ENCODE data around the gene RPS10. TPM values are rescaled to one million over a fixed set of nuclear protein-coding genes. Genes with fewer than 3 reads are reported as not detected.

Gene RPS10
- total and polyA plus RNA-seq, 2 donors (not counting 1 experiment from before 2014, with no cell fraction given): 1,649 to 2,883 TPM

- Histone ChIP-seq H3K79me2 (ENCODE audit: control insufficient read depth, insufficient read depth, low read length) (no peaks in the 10 kb centered on the region), H3K4me2 (ENCODE audit: extremely low read depth, insufficient read depth, low read length) (no peak overlapping the region), H2AFZ (ENCODE audit: low read length) (no peak overlapping the region), H3K27ac (ENCODE audit: insufficient read depth, low read length) (no peak overlapping the region), H3K4me3 (replicated peaks in 1 of 4; ENCODE audit: control extremely low read depth in 1 of 4, insufficient read depth in 1 of 4, low read depth in 3 of 4, low read length in 4 of 4) (no peak overlapping the region), H3K4me1 (ENCODE audit: control insufficient read depth, extremely low read depth, insufficient read depth, low read length) (peaks cover 2% of the 10 kb centered on the region), H3K27me3 (ENCODE audit: control insufficient read depth, insufficient read depth, low read length) (peaks cover 3% of the 10 kb centered on the region), H3K36me3 (ENCODE audit: control insufficient read depth, insufficient read depth, low read length) (no peaks in the 10 kb centered on the region), H4K20me1 (ENCODE audit: control insufficient read depth, extremely low read depth, insufficient read depth, low read length) (no peaks in the 10 kb centered on the region), H3K9me3 (ENCODE audit: control insufficient read depth, insufficient read depth, low read depth, low read length) (no peaks in the 10 kb centered on the region), H3K9ac (ENCODE audit: insufficient read depth, low read length) (no peak overlapping the region)
- no peak for DNase-seq (ENCODE audit: low read depth in 2 of 2)
- TF ChIP-seq, protein P1, sequence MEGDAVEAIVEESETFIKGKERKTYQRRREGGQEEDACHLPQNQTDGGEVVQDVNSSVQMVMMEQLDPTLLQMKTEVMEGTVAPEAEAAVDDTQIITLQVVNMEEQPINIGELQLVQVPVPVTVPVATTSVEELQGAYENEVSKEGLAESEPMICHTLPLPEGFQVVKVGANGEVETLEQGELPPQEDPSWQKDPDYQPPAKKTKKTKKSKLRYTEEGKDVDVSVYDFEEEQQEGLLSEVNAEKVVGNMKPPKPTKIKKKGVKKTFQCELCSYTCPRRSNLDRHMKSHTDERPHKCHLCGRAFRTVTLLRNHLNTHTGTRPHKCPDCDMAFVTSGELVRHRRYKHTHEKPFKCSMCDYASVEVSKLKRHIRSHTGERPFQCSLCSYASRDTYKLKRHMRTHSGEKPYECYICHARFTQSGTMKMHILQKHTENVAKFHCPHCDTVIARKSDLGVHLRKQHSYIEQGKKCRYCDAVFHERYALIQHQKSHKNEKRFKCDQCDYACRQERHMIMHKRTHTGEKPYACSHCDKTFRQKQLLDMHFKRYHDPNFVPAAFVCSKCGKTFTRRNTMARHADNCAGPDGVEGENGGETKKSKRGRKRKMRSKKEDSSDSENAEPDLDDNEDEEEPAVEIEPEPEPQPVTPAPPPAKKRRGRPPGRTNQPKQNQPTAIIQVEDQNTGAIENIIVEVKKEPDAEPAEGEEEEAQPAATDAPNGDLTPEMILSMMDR (conservative IDR thresholded peaks at IDR 0.05 in 1 of 2, IDR thresholded peaks at IDR 0.05 in 1 of 2; ENCODE audit: low read depth in 1 of 2, low read length in 2 of 2): no peak
- TF ChIP-seq EZH2 (IDR thresholded peaks at IDR 0.05; ENCODE audit: low read length, missing control alignments): no peak
Measured at GRCh38 chr6:34457742-34458735, 32.2 kb upstream of the RPS10 start.

- TF ChIP-seq EZH2 (IDR thresholded peaks at IDR 0.05; ENCODE audit: low read length, missing control alignments): no peak
- TF ChIP-seq, protein P1 (conservative IDR thresholded peaks at IDR 0.05 in 1 of 2, IDR thresholded peaks at IDR 0.05 in 1 of 2; ENCODE audit: low read depth in 1 of 2, low read length in 2 of 2): no peak
- Histone ChIP-seq H3K4me3 (replicated peaks in 1 of 4; ENCODE audit: control extremely low read depth in 1 of 4, insufficient read depth in 1 of 4, low read depth in 3 of 4, low read length in 4 of 4) (no peak overlapping the region), H3K9ac (ENCODE audit: insufficient read depth, low read length) (no peak overlapping the region), H3K27me3 (ENCODE audit: control insufficient read depth, insufficient read depth, low read length) (peaks cover under 1% of the 10 kb centered on the region), H4K20me1 (ENCODE audit: control insufficient read depth, extremely low read depth, insufficient read depth, low read length) (no peaks in the 10 kb centered on the region), H2AFZ (ENCODE audit: low read length) (no peak overlapping the region), H3K4me1 (ENCODE audit: control insufficient read depth, extremely low read depth, insufficient read depth, low read length) (no peaks in the 10 kb centered on the region), H3K79me2 (ENCODE audit: control insufficient read depth, insufficient read depth, low read length) (no peaks in the 10 kb centered on the region), H3K27ac (ENCODE audit: insufficient read depth, low read length) (no peak overlapping the region), H3K4me2 (ENCODE audit: extremely low read depth, insufficient read depth, low read length) (no peak overlapping the region), H3K36me3 (ENCODE audit: control insufficient read depth, insufficient read depth, low read length) (no peaks in the 10 kb centered on the region), H3K9me3 (ENCODE audit: control insufficient read depth, insufficient read depth, low read depth, low read length) (no peaks in the 10 kb centered on the region)
- DNase-seq (ENCODE audit: low read depth in 2 of 2): no peak
Measured at GRCh38 chr6:34457382-34457741, 31.5 kb upstream of the RPS10 start.

DNA sequence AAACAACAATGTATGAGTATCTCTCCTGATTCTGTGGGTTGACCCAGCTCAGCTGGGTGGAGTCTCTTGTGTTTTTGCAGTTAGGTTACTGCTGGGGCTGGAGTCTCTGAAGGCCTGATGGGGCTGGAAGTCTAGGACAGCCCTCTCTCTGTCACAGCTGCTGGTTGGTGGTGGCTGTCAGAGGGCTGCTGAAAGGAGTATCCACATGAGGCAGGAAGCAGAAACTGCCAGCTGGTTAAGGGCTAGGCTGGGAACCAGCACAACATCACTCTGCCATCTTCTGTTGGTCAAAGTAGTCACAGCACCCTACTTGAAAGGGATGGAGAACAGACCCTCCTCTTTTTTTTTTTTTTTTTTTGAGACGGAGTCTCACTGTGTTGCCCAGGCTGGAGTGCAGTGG lies 30.0 kb upstream of the RPS10 start:
- no peak overlapping the region for H2AFZ ChIP-seq (ENCODE audit: low read length)
- H3K4me3 ChIP-seq (replicated peaks in 1 of 4; ENCODE audit: control extremely low read depth in 1 of 4, insufficient read depth in 1 of 4, low read depth in 3 of 4, low read length in 4 of 4): no peak overlapping the region
- H3K79me2 ChIP-seq (ENCODE audit: control insufficient read depth, insufficient read depth, low read length): no peaks in the 10 kb centered on the region
- no peaks in the 10 kb centered on the region for H4K20me1 ChIP-seq (ENCODE audit: control insufficient read depth, extremely low read depth, insufficient read depth, low read length)
- H3K9ac ChIP-seq (ENCODE audit: insufficient read depth, low read length): no peak overlapping the region
- DNase-seq (ENCODE audit: low read depth in 2 of 2): no peak
- H3K27me3 ChIP-seq (ENCODE audit: control insufficient read depth, insufficient read depth, low read length): no peaks in the 10 kb centered on the region
- H3K9me3 ChIP-seq (ENCODE audit: control insufficient read depth, insufficient read depth, low read depth, low read length): no peaks in the 10 kb centered on the region
- H3K4me2 ChIP-seq (ENCODE audit: extremely low read depth, insufficient read depth, low read length): no peak overlapping the region
- H3K27ac ChIP-seq (ENCODE audit: insufficient read depth, low read length): no peak overlapping the region
- H3K36me3 ChIP-seq (ENCODE audit: control insufficient read depth, insufficient read depth, low read length): no peaks in the 10 kb centered on the region
- no peaks in the 10 kb centered on the region for H3K4me1 ChIP-seq (ENCODE audit: control insufficient read depth, extremely low read depth, insufficient read depth, low read length)
- TF ChIP-seq EZH2 (IDR thresholded peaks at IDR 0.05; ENCODE audit: low read length, missing control alignments): no peak
- TF ChIP-seq, protein P1 (conservative IDR thresholded peaks at IDR 0.05 in 1 of 2, IDR thresholded peaks at IDR 0.05 in 1 of 2; ENCODE audit: low read depth in 1 of 2, low read length in 2 of 2): no peak

Measured in fibroblast of lung (primary cell).